Liver (tissue), 9 donors: ENCODE results near the gene CABYR. TPM values are rescaled to one million over a fixed set of nuclear protein-coding genes. Genes with fewer than 3 reads are reported as not detected.

ENCODE experiments used
- DNase-seq: peaks from one replicate; pipeline ENCODE4 v3.0.0-alpha.2; 2017; ENCODE audit warnings: low spot score
- H3K27ac ChIP-seq, 2 donors: one replicate each; pipeline ENCODE4 v1.7.0; 2013; ENCODE audit warnings: inconsistent platforms in 2 of 2, low read length in 2 of 2, control low read depth in 1 of 2, low read depth in 1 of 2, mild to moderate bottlenecking in 1 of 2
- H3K27me3 ChIP-seq, 4 donors: one replicate each; pipeline versions ENCODE4 v1.6.1 to v1.7.0; 2013; ENCODE audit warnings: low read length in 3 of 4, inconsistent platforms in 1 of 4, mild to moderate bottlenecking in 1 of 4, moderate library complexity in 1 of 4; ENCODE audit not compliant: control insufficient read depth in 4 of 4, insufficient read depth in 4 of 4
- H3K36me3 ChIP-seq, 4 donors: one replicate each; pipeline versions ENCODE4 v1.6.1 to v1.7.0; 2013; ENCODE audit warnings: low read length in 3 of 4, mild to moderate bottlenecking in 3 of 4, low read depth in 1 of 4, moderate library complexity in 1 of 4; ENCODE audit not compliant: control insufficient read depth in 4 of 4, insufficient read depth in 3 of 4
- H3K4me1 ChIP-seq, 4 donors: one replicate each; pipeline versions ENCODE4 v1.6.1 to v1.7.0; 2013; ENCODE audit warnings: low read length in 3 of 4, mild to moderate bottlenecking in 3 of 4, moderate library complexity in 1 of 4; ENCODE audit not compliant: control insufficient read depth in 4 of 4, insufficient read depth in 4 of 4
- H3K4me3 ChIP-seq, 3 donors: one replicate each; pipeline versions ENCODE4 v1.6.1 to v1.7.0; 2013; ENCODE audit warnings: low read length in 3 of 3, control low read depth in 1 of 3, low read depth in 1 of 3, mild to moderate bottlenecking in 1 of 3
- H3K9ac ChIP-seq, 2 donors: one replicate each; pipeline ENCODE4 v1.7.0; 2013; ENCODE audit warnings: low read length in 2 of 2, mild to moderate bottlenecking in 2 of 2, moderate library complexity in 2 of 2, control low read depth in 1 of 2, low read depth in 1 of 2
- H3K9me3 ChIP-seq, 4 donors: one replicate each; pipeline versions ENCODE4 v1.6.1 to v1.7.0; 2013; ENCODE audit warnings: low read length in 3 of 4; ENCODE audit not compliant: control insufficient read depth in 4 of 4
- ATF3 ChIP-seq: IDR thresholded peaks from 2 replicates; pipeline ENCODE4 v1.6.1; 2016; ENCODE audit warnings: antibody characterized with exemption
- CTCF ChIP-seq: fragments of 150-350 bp; IDR thresholded peaks from 2 replicates; pipeline ENCODE4 v1.5.1; 2017; ENCODE audit warnings: improper control_type of control experiment, low read depth, low read length; ENCODE audit not compliant: missing input control
- EGR1 ChIP-seq, 2 donors: IDR thresholded peaks; 2 replicates each; pipeline ENCODE4 v1.6.1; 2016 to 2018; ENCODE audit warnings: antibody characterized with exemption in 2 of 2, low read depth in 2 of 2
- FOXA1 ChIP-seq: IDR thresholded peaks from 2 replicates; pipeline ENCODE4 v1.6.1; 2016; ENCODE audit warnings: antibody characterized with exemption
- FOXA2 ChIP-seq: IDR thresholded peaks from 2 replicates; pipeline ENCODE4 v1.6.1; 2016; ENCODE audit warnings: antibody characterized with exemption
- GABPA ChIP-seq, 2 donors: IDR thresholded peaks in 1 of 2; conservative IDR thresholded peaks in 1 of 2; 2 replicates each; pipeline ENCODE4 v1.6.1; 2016; ENCODE audit warnings: antibody characterized with exemption in 2 of 2, mild to moderate bottlenecking in 1 of 2, moderate library complexity in 1 of 2
- HNF4A ChIP-seq, 2 donors: conservative IDR thresholded peaks; 2 replicates each; pipeline ENCODE4 v1.6.1; 2016; ENCODE audit warnings: antibody characterized with exemption in 2 of 2, mild to moderate bottlenecking in 2 of 2
- HNF4G ChIP-seq: IDR thresholded peaks from 2 replicates; pipeline ENCODE4 v1.6.1; 2016; ENCODE audit warnings: antibody characterized with exemption
- JUND ChIP-seq, 2 donors: IDR thresholded peaks; 2 replicates each; pipeline ENCODE4 v1.6.1; 2016; ENCODE audit warnings: antibody characterized with exemption in 2 of 2
- NR2F2 ChIP-seq: IDR thresholded peaks from 2 replicates; pipeline ENCODE4 v1.6.1; 2016; ENCODE audit warnings: antibody characterized with exemption
- RAD21 ChIP-seq, 2 donors: IDR thresholded peaks; 2 replicates each; pipeline ENCODE4 v1.6.1; 2016; ENCODE audit warnings: antibody characterized with exemption in 2 of 2, mild to moderate bottlenecking in 2 of 2
- REST ChIP-seq: IDR thresholded peaks from 2 replicates; pipeline ENCODE4 v1.6.1; 2016; ENCODE audit warnings: antibody characterized with exemption, mild to moderate bottlenecking
- RXRA ChIP-seq, 2 donors: IDR thresholded peaks; 2 replicates each; pipeline ENCODE4 v1.6.1; 2017 to 2018; ENCODE audit warnings: antibody characterized with exemption in 2 of 2, mild to moderate bottlenecking in 1 of 2
- SP1 ChIP-seq: IDR thresholded peaks from 2 replicates; pipeline ENCODE4 v1.6.1; 2018; ENCODE audit warnings: antibody characterized with exemption, mild to moderate bottlenecking
- TAF1 ChIP-seq: conservative IDR thresholded peaks from 2 replicates; pipeline ENCODE4 v1.6.1; 2016; ENCODE audit warnings: antibody characterized with exemption, mild to moderate bottlenecking
- YY1 ChIP-seq: IDR thresholded peaks from 2 replicates; pipeline ENCODE4 v1.6.1; 2016; ENCODE audit warnings: antibody characterized with exemption, mild to moderate bottlenecking
- WGBS: extraction: QIAGEN DNeasy Blood & Tissue Kit; methylation state at CpG from one replicate; pipeline ENCODE4 v1.1.7; 2013; 5-methylcytosine and 5-hydroxymethylcytosine counted together
- polyA plus RNA-seq, 2 donors: library from polyadenylated mRNA; stranded (reverse) in 1 of 2; unstranded in 1 of 2; fragments of 200-250 nt in 1 of 2; fragments of >200 nt in 1 of 2; fragmentation: Nextera tagmentation in 1 of 2; extraction: Ambion mirVana in 1 of 2; gene quantifications; one replicate each; pipeline versions ENCODE4 v1.2.1 to v1.2.3, GENCODE V29; 2013 to 2015
- total RNA-seq, 2 donors: library from RNA; depleted of rRNA; stranded (reverse); fragments of >200 nt; gene quantifications; one replicate each; pipeline ENCODE4 v1.2.3, GENCODE V29; 2014
- TF ChIP-seq, protein P1 (sequence below): IDR thresholded peaks from 2 replicates; pipeline ENCODE4 v1.6.1; 2016; ENCODE audit warnings: antibody characterized with exemption
- TF ChIP-seq, protein P2 (sequence below): IDR thresholded peaks from 2 replicates; pipeline ENCODE4 v1.6.1; 2016; ENCODE audit warnings: antibody characterized with exemption
- donor health status: healthy.
- donor health status: healthy.
- donor health status: healthy.
- donor health status: healthy.
- donor health status: healthy.

The CABYR gene
- total and polyA plus RNA-seq, 4 donors, result 0.19 to 0.67 (median 0.32) TPM

DNA sequence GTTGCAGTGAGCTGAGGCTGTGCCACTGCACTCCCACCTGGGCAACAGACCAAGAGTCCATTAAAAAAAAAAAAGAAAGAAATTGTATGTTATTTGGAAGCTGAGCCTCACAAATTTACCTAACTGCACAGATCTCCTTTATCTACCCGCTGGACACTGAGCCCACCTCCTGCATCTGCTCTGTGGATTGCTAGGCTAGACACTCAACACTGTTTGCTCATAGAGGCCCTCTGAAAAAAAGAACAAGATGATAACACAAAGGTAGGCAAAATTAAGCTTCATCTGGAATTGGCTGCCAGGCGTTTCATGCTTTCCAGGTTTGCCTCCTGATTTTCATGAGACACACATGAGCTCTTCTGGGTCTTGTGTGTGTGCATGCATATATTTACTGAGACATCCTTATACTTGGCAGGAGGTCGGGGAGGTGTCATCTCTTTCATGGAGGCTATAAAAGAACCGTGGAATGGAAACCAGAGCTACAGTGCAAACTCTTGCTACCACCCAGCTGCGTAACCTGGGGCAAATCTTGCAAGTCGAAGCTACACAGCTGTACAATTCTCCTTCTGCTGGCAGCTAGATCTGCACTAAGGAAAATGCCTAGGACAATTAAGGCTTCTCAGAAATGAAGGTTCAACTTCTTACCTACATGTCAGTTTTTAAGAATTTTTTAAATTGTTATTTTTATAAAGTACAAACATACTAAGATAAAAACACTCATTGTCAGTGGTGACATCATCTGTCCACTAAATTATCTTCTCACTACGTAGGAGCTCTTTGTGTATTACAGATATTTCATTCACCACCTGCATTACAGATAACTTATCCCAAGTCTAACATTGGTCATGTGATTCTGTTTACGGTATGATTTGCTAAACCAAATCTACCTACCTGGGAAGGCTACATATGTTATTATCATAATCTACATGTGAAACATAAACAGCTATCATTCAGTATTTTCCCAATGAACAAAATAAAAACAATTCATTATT is 63.1 kb downstream of the CABYR start:
- H3K4me1 ChIP-seq, result peaks cover 0 to 5% (median 3%) of the 10 kb centered on the region in 4 donors
- no peak overlapping the region for H3K9ac ChIP-seq
- no peak overlapping the region for H3K27ac ChIP-seq
- DNase-seq, result no peak
- H3K4me3 ChIP-seq, result no peak overlapping the region
- no peaks in the 10 kb centered on the region for H3K9me3 ChIP-seq
- 93% methylated on average over 8 of the region's 8 CpGs for WGBS
- H3K27me3 ChIP-seq, result no peaks in the 10 kb centered on the region
- no peaks in the 10 kb centered on the region for H3K36me3 ChIP-seq
- no peak for TF ChIP-seq JUND (IDR thresholded peaks at IDR 0.05)
- TF ChIP-seq RXRA (IDR thresholded peaks at IDR 0.05), result no peak
- no peak for TF ChIP-seq CTCF
- no peak for TF ChIP-seq NR2F2
- no peak for TF ChIP-seq HNF4G
- TF ChIP-seq, protein P1, sequence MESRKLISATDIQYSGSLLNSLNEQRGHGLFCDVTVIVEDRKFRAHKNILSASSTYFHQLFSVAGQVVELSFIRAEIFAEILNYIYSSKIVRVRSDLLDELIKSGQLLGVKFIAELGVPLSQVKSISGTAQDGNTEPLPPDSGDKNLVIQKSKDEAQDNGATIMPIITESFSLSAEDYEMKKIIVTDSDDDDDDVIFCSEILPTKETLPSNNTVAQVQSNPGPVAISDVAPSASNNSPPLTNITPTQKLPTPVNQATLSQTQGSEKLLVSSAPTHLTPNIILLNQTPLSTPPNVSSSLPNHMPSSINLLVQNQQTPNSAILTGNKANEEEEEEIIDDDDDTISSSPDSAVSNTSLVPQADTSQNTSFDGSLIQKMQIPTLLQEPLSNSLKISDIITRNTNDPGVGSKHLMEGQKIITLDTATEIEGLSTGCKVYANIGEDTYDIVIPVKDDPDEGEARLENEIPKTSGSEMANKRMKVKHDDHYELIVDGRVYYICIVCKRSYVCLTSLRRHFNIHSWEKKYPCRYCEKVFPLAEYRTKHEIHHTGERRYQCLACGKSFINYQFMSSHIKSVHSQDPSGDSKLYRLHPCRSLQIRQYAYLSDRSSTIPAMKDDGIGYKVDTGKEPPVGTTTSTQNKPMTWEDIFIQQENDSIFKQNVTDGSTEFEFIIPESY, result no peak
- TF ChIP-seq FOXA2, result no peak
- no peak for TF ChIP-seq YY1
- TF ChIP-seq, protein P2, sequence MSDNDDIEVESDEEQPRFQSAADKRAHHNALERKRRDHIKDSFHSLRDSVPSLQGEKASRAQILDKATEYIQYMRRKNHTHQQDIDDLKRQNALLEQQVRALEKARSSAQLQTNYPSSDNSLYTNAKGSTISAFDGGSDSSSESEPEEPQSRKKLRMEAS, result no peak
- TF ChIP-seq ATF3, result no peak
- TF ChIP-seq RAD21 (IDR thresholded peaks at IDR 0.05), result no peak
- no peak for TF ChIP-seq GABPA (IDR thresholded peaks at IDR 0.05 in 1 of 2, conservative IDR thresholded peaks at IDR 0.05 in 1 of 2)
- TF ChIP-seq HNF4A (conservative IDR thresholded peaks at IDR 0.05), result no peak
- no peak for TF ChIP-seq TAF1
- TF ChIP-seq SP1, result no peak

- Histone ChIP-seq H3K4me1 (no peaks in the 10 kb centered on the region), H3K27ac (no peak overlapping the region), H3K9ac (no peak overlapping the region), H3K9me3 (no peaks in the 10 kb centered on the region), H3K36me3 (no peaks in the 10 kb centered on the region), H3K27me3 (no peaks in the 10 kb centered on the region), H3K4me3 (no peak overlapping the region)
- 94% methylated on average over 3 of the region's 3 CpGs for WGBS
- DNase-seq, result no peak
- no peak for TF ChIP-seq RAD21 (IDR thresholded peaks at IDR 0.05)
- no peak for TF ChIP-seq EGR1 (IDR thresholded peaks at IDR 0.05; ENCODE audit: low read depth in 2 of 2)
- TF ChIP-seq TAF1, result no peak
- no peak for TF ChIP-seq REST
- TF ChIP-seq SP1, result no peak
- no peak for TF ChIP-seq HNF4A (conservative IDR thresholded peaks at IDR 0.05)
- no peak for TF ChIP-seq FOXA2
- no peak for TF ChIP-seq NR2F2
- no peak for TF ChIP-seq FOXA1
- TF ChIP-seq GABPA (IDR thresholded peaks at IDR 0.05 in 1 of 2, conservative IDR thresholded peaks at IDR 0.05 in 1 of 2), result no peak
- no peak for TF ChIP-seq HNF4G
Observed at GRCh38 chr18:24204904-24205303, 66.0 kb downstream of the CABYR start.
